Keratinocyte (primary cell): Measurements from ENCODE around the gene DIS3L2. TPM values are rescaled to one million over a fixed set of nuclear protein-coding genes. Genes with fewer than 3 reads are reported as not detected.

Experiments used
- DNase-seq: peaks from one replicate; pipeline ENCODE4 v3.0.0-alpha.2; 2011; ENCODE audit warnings: low read depth, missing footprints, low spot score
- FAIRE-seq: peaks from 2 replicates; lab custom pipeline; 2011; peaks lifted over from hg19 to GRCh38; lab: Jason Lieb, UNC
- H2AFZ ChIP-seq: 2 replicates; pipeline ENCODE4 v1.6.0; 2012; ENCODE audit warnings: low read length, control low read depth, inconsistent platforms; ENCODE audit not compliant: control insufficient read depth
- H3K27ac ChIP-seq: 2 replicates; pipeline ENCODE4 v1.5.1; 2011; ENCODE audit warnings: low read length; ENCODE audit not compliant: control insufficient read depth, insufficient read depth
- H3K27me3 ChIP-seq: 3 replicates; pipeline ENCODE4 v1.6.0; 2011; ENCODE audit warnings: low read length; ENCODE audit not compliant: control insufficient read depth, insufficient read depth; ENCODE audit errors: extremely low read depth
- H3K36me3 ChIP-seq, 2 experiments: 2 replicates in 1 of 2; 3 replicates in 1 of 2; pipeline ENCODE4 v1.5.1; 2011; ENCODE audit warnings: low read length in 2 of 2, mild to moderate bottlenecking in 1 of 2; ENCODE audit not compliant: control insufficient read depth in 2 of 2, insufficient read depth in 2 of 2; ENCODE audit errors: extremely low read depth in 1 of 2
- H3K4me1 ChIP-seq: 3 replicates; pipeline ENCODE4 v1.5.1; 2011; ENCODE audit warnings: low read length; ENCODE audit not compliant: control insufficient read depth, insufficient read depth; ENCODE audit errors: extremely low read depth
- H3K4me2 ChIP-seq: 3 replicates; pipeline ENCODE4 v1.6.0; 2011; ENCODE audit warnings: low read depth, low read length; ENCODE audit not compliant: control insufficient read depth, insufficient read depth; ENCODE audit errors: extremely low read depth
- H3K4me3 ChIP-seq, 3 experiments: fragments of 200-600 bp in 1 of 3; sonication (generic) in 1 of 3; 2 replicates in 2 of 3; 3 replicates in 1 of 3; pipeline ENCODE4 v1.5.1; 2011 to 2016; ENCODE audit warnings: low read length in 3 of 3, mild to moderate bottlenecking in 3 of 3, control low read depth in 2 of 3, inconsistent platforms in 1 of 3, low read depth in 1 of 3, mixed read lengths in 1 of 3, mixed run types in 1 of 3, moderate library complexity in 1 of 3; ENCODE audit not compliant: control insufficient read depth in 2 of 3, insufficient read depth in 2 of 3; ENCODE audit errors: extremely low read depth in 1 of 3
- H3K79me2 ChIP-seq: 2 replicates; pipeline ENCODE4 v1.6.0; 2012; ENCODE audit warnings: low read length; ENCODE audit not compliant: control insufficient read depth, insufficient read depth
- H3K9ac ChIP-seq: 3 replicates; pipeline ENCODE4 v1.6.0; 2011; ENCODE audit warnings: low read length; ENCODE audit not compliant: control insufficient read depth, insufficient read depth; ENCODE audit errors: extremely low read depth
- H3K9me1 ChIP-seq: 3 replicates; pipeline ENCODE4 v1.6.0; 2011; ENCODE audit warnings: low read length; ENCODE audit not compliant: control insufficient read depth, insufficient read depth; ENCODE audit errors: extremely low read depth
- H3K9me3 ChIP-seq: 2 replicates; pipeline ENCODE4 v1.5.1; 2012; ENCODE audit warnings: low read depth, low read length; ENCODE audit not compliant: control insufficient read depth
- H4K20me1 ChIP-seq: 3 replicates; pipeline ENCODE4 v1.6.0; 2011; ENCODE audit warnings: low read length; ENCODE audit not compliant: control insufficient read depth, insufficient read depth; ENCODE audit errors: extremely low read depth
- EZH2 ChIP-seq: IDR thresholded peaks from one replicate; pipeline ENCODE4 v1.6.1; 2012; ENCODE audit warnings: inconsistent platforms, mild to moderate bottlenecking, low read length, moderate library complexity
- dilution Hi-C: fragments of 300-500 bp; cut with MboI; formaldehyde crosslinking; loops from one replicate; pipeline ENCODE4 v1.7.0; 2020; ENCODE audit warnings: low sequenced_read_pairs; ENCODE audit not compliant: extremely low pct_ligation_motif_present
- polyA plus RNA-seq, 5 experiments: library from polyadenylated mRNA; depleted of rRNA in 3 of 5; stranded (reverse) in 3 of 5; stranded (forward) in 1 of 5; unstranded in 1 of 5; fragments of >200 nt; gene quantifications; 1 replicate in 1 of 5; 2 replicates in 3 of 5; 3 replicates in 1 of 5; pipeline versions ENCODE4 v1.2.1 to v1.2.3, GENCODE V29; 2011 to 2012; ENCODE audit warnings: missing spikeins in 2 of 5, low read depth in 1 of 5, low replicate concordance in 1 of 5
- TF ChIP-seq, protein P1 (sequence below), 3 experiments: IDR thresholded peaks in 1 of 3; conservative IDR thresholded peaks in 1 of 3; optimal IDR thresholded peaks in 1 of 3; 2 replicates in 2 of 3; 3 replicates in 1 of 3; pipeline versions ENCODE3 to v1.5.1; 2011; ENCODE audit warnings: low read length in 3 of 3, mild to moderate bottlenecking in 3 of 3, moderate library complexity in 2 of 3, control low read depth in 1 of 3, inconsistent platforms in 1 of 3; ENCODE audit not compliant: insufficient read depth in 2 of 3; ENCODE audit errors: extremely low read depth in 1 of 3

DIS3L2 gene
- polyA plus RNA-seq, 1 donor (not counting 4 experiments of a cell fraction or from before 2014, with no cell fraction given): 8.6 TPM

DNA sequence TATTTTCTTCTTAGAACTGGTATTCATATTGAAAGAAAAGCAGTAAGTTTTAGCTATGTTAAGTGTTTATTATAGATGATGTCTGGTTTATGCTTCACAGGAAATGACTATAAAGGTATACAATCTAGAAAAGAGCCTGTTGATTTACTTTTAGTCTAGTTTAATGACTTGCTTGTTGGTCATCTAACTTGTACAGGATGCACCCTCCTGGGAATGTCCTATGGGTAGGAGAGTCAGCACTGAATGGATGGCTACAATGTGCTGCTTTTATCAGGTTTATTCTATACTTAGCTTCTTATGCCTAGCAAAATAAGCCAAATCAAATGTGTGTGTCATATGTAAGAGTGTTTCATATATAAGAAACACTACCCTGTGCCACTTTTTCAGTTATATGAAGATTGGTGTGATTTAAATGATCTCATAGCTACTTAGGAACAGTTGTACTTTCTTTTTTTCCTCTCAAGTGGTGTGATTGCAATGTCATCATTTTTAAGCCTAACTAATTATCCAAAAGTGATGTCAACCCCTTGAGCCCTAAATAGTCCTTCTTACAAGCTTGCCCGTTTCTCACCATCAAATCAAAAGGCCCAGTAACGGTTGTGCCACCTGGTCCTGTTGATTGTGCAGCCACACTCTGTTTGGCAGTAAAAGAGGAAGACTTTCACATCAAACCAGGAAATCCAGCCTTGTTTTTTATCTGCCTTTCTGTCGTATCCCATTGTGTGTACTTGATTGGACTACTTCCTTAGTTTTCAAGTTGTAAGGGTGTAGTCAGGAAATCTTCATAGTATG lies 176.0 kb downstream of the DIS3L2 start:
- Histone ChIP-seq H3K79me2 (no peaks in the 10 kb centered on the region), H3K9ac (no peak overlapping the region), H3K9me3 (no peaks in the 10 kb centered on the region), H3K36me3 (peaks cover 0 to 3% of the 10 kb centered on the region in 2 experiments), H3K4me2 (no peak overlapping the region), H3K4me3 (no peak overlapping the region), H3K4me1 (no peaks in the 10 kb centered on the region), H3K27me3 (no peaks in the 10 kb centered on the region), H3K27ac (no peak overlapping the region), H4K20me1 (no peaks in the 10 kb centered on the region), H3K9me1 (no peaks in the 10 kb centered on the region), H2AFZ (no peak overlapping the region)
- DNase-seq (no peak), FAIRE-seq (no peak)
- TF ChIP-seq, protein P1, sequence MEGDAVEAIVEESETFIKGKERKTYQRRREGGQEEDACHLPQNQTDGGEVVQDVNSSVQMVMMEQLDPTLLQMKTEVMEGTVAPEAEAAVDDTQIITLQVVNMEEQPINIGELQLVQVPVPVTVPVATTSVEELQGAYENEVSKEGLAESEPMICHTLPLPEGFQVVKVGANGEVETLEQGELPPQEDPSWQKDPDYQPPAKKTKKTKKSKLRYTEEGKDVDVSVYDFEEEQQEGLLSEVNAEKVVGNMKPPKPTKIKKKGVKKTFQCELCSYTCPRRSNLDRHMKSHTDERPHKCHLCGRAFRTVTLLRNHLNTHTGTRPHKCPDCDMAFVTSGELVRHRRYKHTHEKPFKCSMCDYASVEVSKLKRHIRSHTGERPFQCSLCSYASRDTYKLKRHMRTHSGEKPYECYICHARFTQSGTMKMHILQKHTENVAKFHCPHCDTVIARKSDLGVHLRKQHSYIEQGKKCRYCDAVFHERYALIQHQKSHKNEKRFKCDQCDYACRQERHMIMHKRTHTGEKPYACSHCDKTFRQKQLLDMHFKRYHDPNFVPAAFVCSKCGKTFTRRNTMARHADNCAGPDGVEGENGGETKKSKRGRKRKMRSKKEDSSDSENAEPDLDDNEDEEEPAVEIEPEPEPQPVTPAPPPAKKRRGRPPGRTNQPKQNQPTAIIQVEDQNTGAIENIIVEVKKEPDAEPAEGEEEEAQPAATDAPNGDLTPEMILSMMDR (optimal IDR thresholded peaks at IDR 0.05 in 1 of 3, IDR thresholded peaks at IDR 0.05 in 1 of 3, conservative IDR thresholded peaks at IDR 0.05 in 1 of 3; ENCODE audit: extremely low read depth in 1 of 3, insufficient read depth in 2 of 3, low read length in 3 of 3): no peak
- TF ChIP-seq EZH2: no peak
- dilution Hi-C loops: no loop called here

DNA sequence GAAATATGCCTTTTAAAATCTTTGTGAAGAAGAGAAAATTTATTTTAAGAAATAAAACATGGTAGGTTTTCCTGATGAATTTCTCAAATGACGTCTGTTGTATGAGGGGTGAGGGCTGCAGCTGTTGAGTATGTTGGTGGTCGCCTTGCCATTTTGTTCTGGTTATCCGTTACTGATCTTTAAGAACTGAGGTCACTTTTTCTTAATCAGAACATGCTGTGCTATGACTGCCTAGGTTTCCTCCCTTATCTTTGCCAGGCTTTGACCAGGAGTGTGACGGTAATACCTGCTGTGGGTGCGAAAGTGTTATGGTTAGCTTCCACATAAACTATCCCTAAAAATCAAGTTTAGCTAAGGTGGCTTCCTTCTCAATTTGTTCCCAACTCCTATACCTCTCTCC lies 176.9 kb downstream of the DIS3L2 start:
- peaks cover 0 to 3% of the 10 kb centered on the region in 2 experiments for H3K36me3 ChIP-seq
- H2AFZ ChIP-seq: no peak overlapping the region
- H3K9me1 ChIP-seq: no peaks in the 10 kb centered on the region
- no peaks in the 10 kb centered on the region for H4K20me1 ChIP-seq
- H3K9ac ChIP-seq: no peak overlapping the region
- H3K4me3 ChIP-seq: no peak overlapping the region
- DNase-seq (no peak), FAIRE-seq (no peak)
- no peak overlapping the region for H3K4me2 ChIP-seq
- H3K27ac ChIP-seq: no peak overlapping the region
- no peaks in the 10 kb centered on the region for H3K79me2 ChIP-seq
- no peaks in the 10 kb centered on the region for H3K4me1 ChIP-seq
- no peak for TF ChIP-seq EZH2
- dilution Hi-C loops: no loop called here
- no peaks in the 10 kb centered on the region for H3K9me3 ChIP-seq
- no peaks in the 10 kb centered on the region for H3K27me3 ChIP-seq
